ENCODE results near the gene ADGRG6. TPM values are rescaled to one million over a fixed set of nuclear protein-coding genes. Genes with fewer than 3 reads are reported as not detected.

Gene ADGRG6
- total and polyA plus RNA-seq, 10 of the 15 experiments (the other 5 are each of a cell fraction or from before 2014, with no cell fraction given), result 0.01 to 0.24 (median 0.13) TPM; not detected in 7

GRCh38 chr6:142302421-142303175 is 791 bp downstream of the ADGRG6 start (continued):
- TF ChIP-seq SKIL (IDR thresholded peaks at IDR 0.05; ENCODE audit: low read depth, poor library complexity, severe bottlenecking) (no peak), TCF3 (IDR thresholded peaks at IDR 0.05; ENCODE audit: borderline replicate concordance, insufficient read depth, low read depth, low read length) (no peak), PAX8 (IDR thresholded peaks at IDR 0.05) (no peak), MEF2B (IDR thresholded peaks at IDR 0.05; ENCODE audit: partially characterized antibody, poor library complexity, severe bottlenecking) (no peak), RAD51 (IDR thresholded peaks at IDR 0.05) (no peak), ZNF207 (IDR thresholded peaks at IDR 0.05; ENCODE audit: borderline replicate concordance) (no peak), EZH2 (IDR thresholded peaks at IDR 0.05; ENCODE audit: borderline replicate concordance, control insufficient read depth, low read depth, low read length) (no peak), ATF2 (IDR thresholded peaks at IDR 0.05; ENCODE audit: low read length) (no peak)

GRCh38 chr6:142303176-142303533 is 1.3 kb downstream of the ADGRG6 start:
- no peak for ATAC-seq
- Histone ChIP-seq H3K4me1 (ENCODE audit: control insufficient read depth, insufficient read depth, low read length) (no peaks in the 10 kb centered on the region), H3K27ac (ENCODE audit: control insufficient read depth, insufficient read depth) (no peak overlapping the region), H3K79me2 (ENCODE audit: control insufficient read depth, insufficient read depth, low read length) (no peaks in the 10 kb centered on the region), H2AFZ (ENCODE audit: control insufficient read depth, low read depth, low read length) (no peak overlapping the region), H3K36me3 (ENCODE audit: control insufficient read depth in 2 of 2, insufficient read depth in 2 of 2, low read length in 1 of 2) (no peaks in the 10 kb centered on the region), H3K4me2 (ENCODE audit: control insufficient read depth, insufficient read depth) (no peak overlapping the region), H3K9ac (ENCODE audit: control insufficient read depth, insufficient read depth, low read length) (no peak overlapping the region), H3K9me3 (replicated peaks; ENCODE audit: control insufficient read depth, insufficient read depth, low read length) (no peaks in the 10 kb centered on the region), H3K4me3 (no peak overlapping the region), H4K20me1 (ENCODE audit: control insufficient read depth, insufficient read depth) (no peaks in the 10 kb centered on the region), H3K27me3 (replicated peaks in 1 of 2; ENCODE audit: control insufficient read depth in 2 of 2, insufficient read depth in 2 of 2, low read length in 1 of 2) (peaks cover 2 to 10% of the 10 kb centered on the region in 2 experiments; a peak in 3 of 4 replicates)
- SMC1A ChIA-PET (ENCODE audit: uncharacterized antibody, unreplicated experiment), result no interaction called here
- RAD21 ChIA-PET (ENCODE audit: unreplicated experiment), result no interaction called here
- no peak for FAIRE-seq
- no peak for TF ChIP-seq CBX3 (IDR thresholded peaks at IDR 0.05; ENCODE audit: borderline replicate concordance, low read depth)
- BruUV-seq (replicated peaks), result no TSS peak
- intact Hi-C loops (cut with micrococcal nuclease; ENCODE audit: unreplicated experiment) (no loop called here), in situ Hi-C loops (cut with MboI) (no loop called here)
- POLR2A ChIA-PET, result no interaction called here
- CTCF ChIA-PET, result no interaction called here
- 50% methylated on average over 2 of the region's 2 CpGs for WGBS (ENCODE audit: insufficient coverage, insufficient replicate concordance, low lambda C conversion rate, missing lambda C conversion rate)
- DNase-seq (ENCODE audit: low read depth, low spot score), result no peak
